ENCODE data around the gene CAMSAP2.

The CAMSAP2 gene

GRCh38 chr1:200874694-200875093, 136.0 kb downstream of the CAMSAP2 start:
- no peak for DNase-seq (ENCODE audit: low read depth in 1 of 2, low spot score in 1 of 2)

GRCh38 chr1:200875416-200875815, 136.7 kb downstream of the CAMSAP2 start:
- no peak for DNase-seq (ENCODE audit: low read depth in 1 of 2, low spot score in 1 of 2)

GRCh38 chr1:200877010-200877409, 138.3 kb downstream of the CAMSAP2 start:
- DNase-seq (ENCODE audit: low read depth in 1 of 2, low spot score in 1 of 2) = no peak

GRCh38 chr1:200877839-200878551, 139.3 kb downstream of the CAMSAP2 start:
- no peak for DNase-seq (ENCODE audit: low read depth in 1 of 2, low spot score in 1 of 2)

- DNase-seq (ENCODE audit: low read depth in 1 of 2, low spot score in 1 of 2) = no peak
Measured at GRCh38 chr1:200880212-200880611, 141.5 kb downstream of the CAMSAP2 start.

GRCh38 chr1:200883118-200883517, 144.4 kb downstream of the CAMSAP2 start:
- DNase-seq (ENCODE audit: low read depth in 1 of 2, low spot score in 1 of 2) = no peak

- no peak for DNase-seq (ENCODE audit: low read depth in 1 of 2, low spot score in 1 of 2)
Measured at GRCh38 chr1:200885623-200886402, 147.1 kb downstream of the CAMSAP2 start.

GRCh38 chr1:200886594-200886993, 147.9 kb downstream of the CAMSAP2 start:
- no peak for DNase-seq (ENCODE audit: low read depth in 1 of 2, low spot score in 1 of 2)

GRCh38 chr1:200887036-200887435, 148.3 kb downstream of the CAMSAP2 start:
- DNase-seq (ENCODE audit: low read depth in 1 of 2, low spot score in 1 of 2) = no peak

GRCh38 chr1:200887772-200888348, 149.2 kb downstream of the CAMSAP2 start:
- DNase-seq (ENCODE audit: low read depth in 1 of 2, low spot score in 1 of 2) = no peak

- peak in 1 of 2 donors; percentile 50 for DNase-seq (ENCODE audit: low read depth in 1 of 2, low spot score in 1 of 2)
Measured at GRCh38 chr1:200888349-200888838, 149.7 kb downstream of the CAMSAP2 start.

GRCh38 chr1:200889571-200889970, 150.9 kb downstream of the CAMSAP2 start:
- no peak for DNase-seq (ENCODE audit: low read depth in 1 of 2, low spot score in 1 of 2)

GRCh38 chr1:200890027-200890426, 151.3 kb downstream of the CAMSAP2 start:
- DNase-seq (ENCODE audit: low read depth in 1 of 2, low spot score in 1 of 2) = no peak

- no peak for DNase-seq (ENCODE audit: low read depth in 1 of 2, low spot score in 1 of 2)
Measured at GRCh38 chr1:200890818-200891773, 152.4 kb downstream of the CAMSAP2 start.

GRCh38 chr1:200891774-200892157, 153.1 kb downstream of the CAMSAP2 start:
- DNase-seq (ENCODE audit: low read depth in 1 of 2, low spot score in 1 of 2) = no peak

GRCh38 chr1:200892546-200892945, 153.9 kb downstream of the CAMSAP2 start:
- DNase-seq (ENCODE audit: low read depth in 1 of 2, low spot score in 1 of 2) = no peak

- DNase-seq (ENCODE audit: low read depth in 1 of 2, low spot score in 1 of 2) = no peak
Measured at GRCh38 chr1:200892958-200893357, 154.3 kb downstream of the CAMSAP2 start.

- no peak for DNase-seq (ENCODE audit: low read depth in 1 of 2, low spot score in 1 of 2)
Measured at GRCh38 chr1:200893411-200893901, 154.8 kb downstream of the CAMSAP2 start.

- DNase-seq (ENCODE audit: low read depth in 1 of 2, low spot score in 1 of 2) = no peak
Measured at GRCh38 chr1:200894712-200895442, 156.2 kb downstream of the CAMSAP2 start, which contains the start of gene INAVA. TSS of gene INAVA (plus strand) at chr1:200894900. CDS start at chr1:200898401, 3,501 bp downstream.

GRCh38 chr1:200895443-200895789, 156.7 kb downstream of the CAMSAP2 start:
- no peak for DNase-seq (ENCODE audit: low read depth in 1 of 2, low spot score in 1 of 2)

Measured in stimulated activated CD4-positive, alpha-beta T cell treated with anti-CD3 and anti-CD28 coated beads, Interleukin-15, amount 100 ng/mL, for 1 hour (primary cell).